SK-N-SH (cell line): Measurements from ENCODE around the gene CEP250. TPM values are rescaled to one million over a fixed set of nuclear protein-coding genes. Genes with fewer than 3 reads are reported as not detected.

Experiments
- CTCF ChIA-PET: fragments of 300-600, 350-600 bp; formaldehyde crosslinking; extraction: SDS; loops from one replicate; lab custom pipeline; 2021; lab: Yijun Ruan, JAX
- POLR2A ChIA-PET: fragments of 350-600 bp; sonication (Branson Sonifier 250); formaldehyde crosslinking; extraction: SDS; loops from one replicate; lab custom pipeline; 2020; ENCODE audit warnings: antibody characterized with exemption, inconsistent platforms; lab: Yijun Ruan, JAX
- DNase-seq: peaks from one replicate; pipeline ENCODE4 v3.0.0; 2012
- H2AFZ ChIP-seq: fragments of 200-600 bp; sonication (generic); 2 replicates; pipeline ENCODE4 v1.8.1; 2016; ENCODE audit warnings: antibody characterized with exemption, mild to moderate bottlenecking, low read depth
- H3F3A ChIP-seq: fragments of 200-600 bp; sonication (generic); replicated peaks from 2 replicates; pipeline ENCODE3; 2016; ENCODE audit warnings: antibody characterized with exemption, mild to moderate bottlenecking; ENCODE audit not compliant: insufficient read depth
- H3K27ac ChIP-seq, 2 experiments: fragments of 200-500 bp in 1 of 2; fragments of 200-600 bp in 1 of 2; sonication (Bioruptor generic) in 1 of 2; sonication (generic), shearing (Covaris generic) in 1 of 2; 2 replicates each; pipeline versions ENCODE4 v1.5.1 to v1.6.1; 2014 to 2016; ENCODE audit warnings: low read depth in 2 of 2, inconsistent platforms in 1 of 2, low read length in 1 of 2, mild to moderate bottlenecking in 1 of 2, mixed read lengths in 1 of 2
- H3K27me3 ChIP-seq: fragments of 200-600 bp; sonication (generic), shearing (Covaris generic); 2 replicates; pipeline ENCODE4 v1.6.1; 2016; ENCODE audit warnings: mixed run types; ENCODE audit not compliant: insufficient read depth
- H3K36me3 ChIP-seq, 2 experiments: fragments of 200-500 bp in 1 of 2; fragments of 200-600 bp in 1 of 2; sonication (Bioruptor generic) in 1 of 2; sonication (generic) in 1 of 2; replicated peaks in 1 of 2; 2 replicates each; pipeline versions ENCODE3 to v1.5.1; 2014 to 2016; ENCODE audit warnings: low read length in 1 of 2, mild to moderate bottlenecking in 1 of 2; ENCODE audit not compliant: insufficient read depth in 2 of 2, control insufficient read depth in 1 of 2
- H3K4me1 ChIP-seq, 2 experiments: fragments of 200-500 bp in 1 of 2; fragments of 200-600 bp in 1 of 2; sonication (Bioruptor generic) in 1 of 2; sonication (generic), shearing (Covaris generic) in 1 of 2; 2 replicates each; pipeline versions ENCODE4 v1.5.1 to v1.6.1; 2014 to 2016; ENCODE audit warnings: low read depth in 1 of 2, low read length in 1 of 2, mixed run types in 1 of 2; ENCODE audit not compliant: insufficient read depth in 2 of 2, control insufficient read depth in 1 of 2
- H3K4me2 ChIP-seq: fragments of 200-600 bp; sonication (generic), shearing (Covaris generic); 2 replicates; pipeline ENCODE4 v1.6.1; 2017; ENCODE audit warnings: mixed run types
- H3K4me3 ChIP-seq, 2 experiments: fragments of 200-500 bp in 1 of 2; fragments of 200-600 bp in 1 of 2; sonication (Bioruptor generic) in 1 of 2; sonication (generic), shearing (Covaris generic) in 1 of 2; 2 replicates each; pipeline versions ENCODE4 v1.5.1 to v1.8.1; 2014 to 2016; ENCODE audit warnings: low read depth in 2 of 2, inconsistent platforms in 1 of 2, low read length in 1 of 2, mild to moderate bottlenecking in 1 of 2, mixed read lengths in 1 of 2, moderate library complexity in 1 of 2
- H3K79me2 ChIP-seq: fragments of 200-600 bp; sonication (generic); 2 replicates; pipeline ENCODE4 v1.8.1; 2017; ENCODE audit warnings: mild to moderate bottlenecking; ENCODE audit not compliant: insufficient read depth
- H3K9ac ChIP-seq: fragments of 200-600 bp; sonication (generic); 2 replicates; pipeline ENCODE4 v1.6.1; 2017; ENCODE audit warnings: mixed run types
- H3K9me2 ChIP-seq: fragments of 200-600 bp; sonication (generic); 2 replicates; pipeline ENCODE4 v1.6.1; 2017; ENCODE audit warnings: mixed run types
- H3K9me3 ChIP-seq: fragments of 200-600 bp; sonication (generic); 2 replicates; pipeline ENCODE4 v1.6.1; 2017; ENCODE audit warnings: mixed run types, mild to moderate bottlenecking, moderate library complexity
- H4K20me1 ChIP-seq: fragments of 200-600 bp; sonication (generic); 2 replicates; pipeline ENCODE4 v1.6.1; 2017; ENCODE audit warnings: mild to moderate bottlenecking, mixed run types; ENCODE audit not compliant: insufficient read depth
- ELF1 ChIP-seq: IDR thresholded peaks from 2 replicates; pipeline ENCODE4 v1.4.0; 2012
- EZH2phosphoT487 ChIP-seq: fragments of 200-600 bp; sonication (generic); IDR thresholded peaks from 2 replicates; pipeline ENCODE4 v1.6.1; 2017; ENCODE audit warnings: low read depth, mixed run types, mild to moderate bottlenecking, antibody characterized with exemption, moderate library complexity, borderline replicate concordance
- FOXJ3 ChIP-seq: sonication (generic); formaldehyde crosslinking; IDR thresholded peaks from 2 replicates; pipeline ENCODE4 v1.5.1; 2020; ENCODE audit warnings: mild to moderate bottlenecking, missing genetic modification reagents
- FOXM1 ChIP-seq: IDR thresholded peaks from 2 replicates; pipeline ENCODE4 v1.4.0; 2012; ENCODE audit warnings: low read depth, mild to moderate bottlenecking
- GABPA ChIP-seq: IDR thresholded peaks from 2 replicates; pipeline ENCODE4 v1.4.0; 2012; ENCODE audit warnings: low read depth, mild to moderate bottlenecking
- IRF3 ChIP-seq: fragments of 150-350 bp; IDR thresholded peaks from 2 replicates; pipeline ENCODE4 v1.6.1; 2016; ENCODE audit warnings: mild to moderate bottlenecking, low read depth, low read length
- MEF2A ChIP-seq: IDR thresholded peaks from 2 replicates; pipeline ENCODE4 v1.4.0; 2012; ENCODE audit warnings: low read depth, borderline replicate concordance
- NFIC ChIP-seq: IDR thresholded peaks from 2 replicates; pipeline ENCODE4 v1.4.0; 2012; ENCODE audit warnings: borderline replicate concordance
- NRF1 ChIP-seq: IDR thresholded peaks from 2 replicates; pipeline ENCODE4 v1.6.1; 2012; ENCODE audit warnings: low read depth, mild to moderate bottlenecking, low read length
- RAD21 ChIP-seq: IDR thresholded peaks from 2 replicates; pipeline ENCODE4 v1.6.1; 2012; ENCODE audit warnings: mild to moderate bottlenecking, low read length
- REST ChIP-seq: IDR thresholded peaks from 2 replicates; pipeline ENCODE4 v1.6.1; 2012; ENCODE audit warnings: mild to moderate bottlenecking, low read depth, low read length, moderate library complexity
- RFX5 ChIP-seq: IDR thresholded peaks from 2 replicates; pipeline ENCODE4 v1.6.1; 2012; ENCODE audit warnings: mild to moderate bottlenecking, improper control_type of control experiment, low read length
- RXRA ChIP-seq: IDR thresholded peaks from 2 replicates; pipeline ENCODE4 v1.4.0; 2012; ENCODE audit warnings: low read depth, mild to moderate bottlenecking, borderline replicate concordance
- SMC3 ChIP-seq: IDR thresholded peaks from 2 replicates; pipeline ENCODE4 v1.6.1; 2012; ENCODE audit warnings: low read depth, low read length, improper control_type of control experiment
- TCF12 ChIP-seq: IDR thresholded peaks from 2 replicates; pipeline ENCODE4 v1.4.0; 2012
- TEAD4 ChIP-seq: IDR thresholded peaks from 2 replicates; pipeline ENCODE4 v1.4.0; 2012; ENCODE audit warnings: mild to moderate bottlenecking, borderline replicate concordance; ENCODE audit not compliant: insufficient read depth
- USF2 ChIP-seq: fragments of 150-350 bp; IDR thresholded peaks from 2 replicates; pipeline ENCODE4 v1.6.1; 2017; ENCODE audit warnings: antibody characterized with exemption, low read length, low read depth, borderline replicate concordance
- whole genome bisulfite sequencing: methylation state at CpG from one replicate; pipeline ENCODE4 v1.1.6; 2017; ENCODE audit warnings: low lambda C conversion rate; 5-methylcytosine and 5-hydroxymethylcytosine counted together
- polyA plus RNA-seq, 3 experiments: library from polyadenylated mRNA; depleted of rRNA; stranded (reverse); fragments of >200 nt; gene quantifications; 2 replicates each; pipeline ENCODE4 v1.2.3, GENCODE V29; 2012
- TF ChIP-seq, protein P1 (sequence below): IDR thresholded peaks from 2 replicates; pipeline ENCODE4; 2012

Gene CEP250
- polyA plus RNA-seq, 1 of the 3 experiments (the other 2 are of a cell fraction): 13.3 TPM

DNA sequence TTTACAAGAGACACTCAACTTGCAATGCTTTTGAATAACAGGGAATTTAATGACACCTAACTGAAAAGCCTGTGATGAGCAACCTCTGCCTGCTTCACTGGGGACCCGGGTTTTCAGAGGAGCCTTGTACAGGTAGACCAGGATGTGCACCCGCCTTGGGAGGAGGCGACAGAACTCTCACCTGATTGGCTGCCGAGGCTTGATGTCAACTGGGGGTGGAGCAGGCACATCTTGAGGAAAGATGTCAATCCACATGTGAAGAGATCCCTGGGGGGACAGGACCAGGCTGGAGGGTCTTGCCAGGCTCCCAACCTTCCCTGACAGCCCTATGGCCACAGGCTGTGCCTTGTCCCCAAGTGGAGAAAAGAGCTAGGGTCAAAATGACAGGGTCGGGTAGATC is 106.3 kb downstream of the CEP250 start:
- TF ChIP-seq MEF2A (no peak), EZH2phosphoT487 (no peak), NRF1 (no peak), GABPA (no peak), TCF12 (no peak), IRF3 (no peak), NFIC (no peak), RXRA (no peak), FOXJ3 (CRISPR knock-in tag) (no peak), FOXM1 (no peak), RFX5 (no peak), REST (no peak), TEAD4 (no peak), RAD21 (no peak), USF2 (no peak), ELF1 (no peak), SMC3 (no peak)
- TF ChIP-seq, protein P1, sequence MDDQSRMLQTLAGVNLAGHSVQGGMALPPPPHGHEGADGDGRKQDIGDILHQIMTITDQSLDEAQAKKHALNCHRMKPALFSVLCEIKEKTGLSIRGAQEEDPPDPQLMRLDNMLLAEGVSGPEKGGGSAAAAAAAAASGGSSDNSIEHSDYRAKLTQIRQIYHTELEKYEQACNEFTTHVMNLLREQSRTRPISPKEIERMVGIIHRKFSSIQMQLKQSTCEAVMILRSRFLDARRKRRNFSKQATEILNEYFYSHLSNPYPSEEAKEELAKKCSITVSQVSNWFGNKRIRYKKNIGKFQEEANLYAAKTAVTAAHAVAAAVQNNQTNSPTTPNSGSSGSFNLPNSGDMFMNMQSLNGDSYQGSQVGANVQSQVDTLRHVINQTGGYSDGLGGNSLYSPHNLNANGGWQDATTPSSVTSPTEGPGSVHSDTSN: no peak
- TF ChIP-seq, all 33 proteins: peak for 0
- H3F3A ChIP-seq: peaks cover 10% of the 10 kb centered on the region
- no peak overlapping the region for H3K4me3 ChIP-seq
- H3K27ac ChIP-seq: no peak overlapping the region
- CTCF ChIA-PET: interaction anchor here (0.8 to 1.7 kb wide), 5 partner anchors 13 to 59 kb away, joined by 3 to 8 read pairs (median 5); no protein-coding TSS in a partner anchor
- no peaks in the 10 kb centered on the region for H3K27me3 ChIP-seq
- DNase-seq: no peak
- no peak overlapping the region for H3K4me2 ChIP-seq
- no peak overlapping the region for H3K9ac ChIP-seq
- POLR2A ChIA-PET: interaction anchor here (1.2 kb wide), 1 partner anchor 19 kb away, joined by 3 read pairs; no protein-coding TSS in a partner anchor
- H2AFZ ChIP-seq: no peak overlapping the region
- no peaks in the 10 kb centered on the region for H3K9me2 ChIP-seq
- 64% methylated on average over 3 of the region's 5 CpGs for WGBS
- H3K36me3 ChIP-seq: peaks cover 0 to 11% of the 10 kb centered on the region in 2 experiments
- no peaks in the 10 kb centered on the region; a peak in 1 of 4 replicates for H3K4me1 ChIP-seq
- no peaks in the 10 kb centered on the region for H4K20me1 ChIP-seq
- H3K9me3 ChIP-seq: no peaks in the 10 kb centered on the region
- no peaks in the 10 kb centered on the region for H3K79me2 ChIP-seq
